SK-N-MC (cell line): Measurements from ENCODE around the gene ZNF236.

Experiments
- EZH2 ChIP-seq: fragments of 200-600 bp; sonication (generic); IDR thresholded peaks from one replicate; pipeline ENCODE4 v1.6.1; 2017; ENCODE audit warnings: antibody characterized with exemption
- FOXP2 ChIP-seq: optimal IDR thresholded peaks from 2 replicates; pipeline ENCODE3; 2011; ENCODE audit warnings: mild to moderate bottlenecking, moderate library complexity; ENCODE audit not compliant: insufficient read depth; ENCODE audit errors: extremely low read length, control extremely low read depth
- POLR2AphosphoS5 ChIP-seq: IDR thresholded peaks from 2 replicates; pipeline ENCODE4 v1.6.1; 2012; ENCODE audit warnings: mild to moderate bottlenecking, low read depth, low read length, borderline replicate concordance

DNA sequence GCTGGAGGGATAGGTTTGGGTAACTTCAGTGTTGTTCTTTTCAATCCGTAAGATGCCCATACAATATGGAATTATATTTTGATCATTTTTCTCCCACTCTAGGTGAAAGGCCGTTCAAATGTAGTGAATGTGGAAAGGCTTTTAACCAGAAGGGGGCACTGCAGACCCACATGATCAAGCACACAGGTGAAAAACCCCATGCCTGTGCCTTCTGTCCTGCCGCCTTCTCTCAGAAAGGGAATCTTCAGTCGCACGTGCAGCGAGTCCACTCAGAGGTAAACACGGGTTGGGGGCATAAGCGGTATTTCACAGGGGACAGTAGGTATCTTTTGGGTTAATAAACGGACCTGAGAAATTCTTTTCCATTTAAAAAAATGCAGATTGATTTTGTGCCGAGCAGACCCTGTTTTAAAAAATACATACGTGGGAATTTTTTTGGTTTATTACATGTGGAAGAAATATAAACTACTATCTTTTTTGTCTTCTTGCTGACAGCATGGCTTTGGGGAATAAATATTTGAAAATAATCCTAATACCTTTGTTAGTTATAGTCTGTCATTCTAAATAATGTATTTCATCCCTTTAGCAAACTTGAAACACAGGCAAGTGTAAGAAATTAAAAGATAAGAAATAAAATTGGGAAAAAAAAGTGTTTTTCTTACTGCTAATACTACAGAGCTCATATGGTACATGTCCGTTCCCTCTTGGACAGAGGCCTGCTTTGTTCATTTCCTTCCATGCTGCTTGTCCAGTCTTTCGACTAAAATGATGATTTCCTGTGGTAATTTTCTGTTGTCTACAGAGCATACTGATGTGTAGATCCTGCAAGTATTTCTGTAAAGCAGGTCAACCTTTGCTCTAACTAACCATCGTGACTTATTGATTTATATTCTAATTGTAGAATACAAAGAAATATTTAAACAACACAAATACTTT is 53.3 kb downstream of the ZNF236 start:
- TF ChIP-seq POLR2AphosphoS5 (no peak), EZH2 (no peak), FOXP2 (no peak)
